ENCODE data around the gene SNAP47. TPM values are rescaled to one million over a fixed set of nuclear protein-coding genes. Genes with fewer than 3 reads are reported as not detected.

Gene SNAP47
- total RNA-seq, 4 donors from 2014 or later, result 11.3 to 28.5 (median 20.2) TPM

- no peaks in the 10 kb centered on the region for H3K36me3 ChIP-seq
- no peak for DNase-seq
- TF ChIP-seq POLR2A (IDR thresholded peaks at IDR 0.05) (no peak), CTCF (IDR thresholded peaks at IDR 0.05) (no peak)
- H3K4me3 ChIP-seq, result no peak overlapping the region
- no peaks in the 10 kb centered on the region for H3K27me3 ChIP-seq
- intact Hi-C loops (cut with DNase I), result no loop called here
- peaks cover 0 to 17% (median 10%) of the 10 kb centered on the region in 3 donors for H3K9me3 ChIP-seq
- peaks cover 24 to 38% (median 27%) of the 10 kb centered on the region in 3 donors for H3K4me1 ChIP-seq
- H3K27ac ChIP-seq, result no peak overlapping the region
- WGBS, 2 donors, result 73 to 75% methylated on average over 3 of the region's 3 CpGs
Measured at GRCh38 chr1:227726318-227726717, 8.9 kb upstream of the SNAP47 start.

- intact Hi-C loops (cut with DNase I), result no loop called here
- Histone ChIP-seq H3K27ac (no peak overlapping the region), H3K9me3 (peaks cover 0 to 10% (median 4%) of the 10 kb centered on the region in 3 donors), H3K4me1 (peaks cover 24 to 38% (median 27%) of the 10 kb centered on the region in 3 donors), H3K27me3 (no peaks in the 10 kb centered on the region), H3K36me3 (peaks cover 0 to 7% (median under 1%) of the 10 kb centered on the region in 3 donors), H3K4me3 (no peak overlapping the region)
- TF ChIP-seq CTCF (IDR thresholded peaks at IDR 0.05) (no peak), POLR2A (IDR thresholded peaks at IDR 0.05) (no peak)
- WGBS, 2 donors, result 89% methylated on average over 6 of the region's 6 CpGs
- no peak for DNase-seq
Measured at GRCh38 chr1:227726924-227727599, 8.2 kb upstream of the SNAP47 start.

- H3K9me3 ChIP-seq, result no peaks in the 10 kb centered on the region
- WGBS, 2 donors, result 0% methylated on average over 1 of the region's 51 CpGs; no CpG with 5 or more reads in 1 of the 2 donors
- H3K36me3 ChIP-seq, result peaks cover 0 to 19% (median 12%) of the 10 kb centered on the region in 3 donors
- peaks cover 24 to 43% (median 29%) of the 10 kb centered on the region in 3 donors for H3K4me1 ChIP-seq
- H3K27me3 ChIP-seq, result no peaks in the 10 kb centered on the region
- no peak for DNase-seq
- intact Hi-C loops (cut with DNase I), result no loop called here
- peak overlapping the region; percentile 36 to 81 (median 60) for H3K4me3 ChIP-seq
- TF ChIP-seq POLR2A (IDR thresholded peaks at IDR 0.05), result peak in 1 of 4 donors; percentile 4
- no peak for TF ChIP-seq CTCF (IDR thresholded peaks at IDR 0.05)
- peak overlapping the region; percentile 26 to 81 (median 76) for H3K27ac ChIP-seq
Measured at GRCh38 chr1:227728059-227728891, 7.0 kb upstream of the SNAP47 start.

- TF ChIP-seq CTCF (IDR thresholded peaks at IDR 0.05) (no peak), POLR2A (IDR thresholded peaks at IDR 0.05) (no peak)
- Histone ChIP-seq H3K27ac (peak overlapping the region; percentile 26 to 81 (median 76)), H3K27me3 (no peaks in the 10 kb centered on the region), H3K36me3 (peaks cover 0 to 23% (median 12%) of the 10 kb centered on the region in 3 donors), H3K4me3 (peak overlapping the region; percentile 36 to 81 (median 60)), H3K4me1 (peaks cover 30 to 48% (median 32%) of the 10 kb centered on the region in 3 donors), H3K9me3 (no peaks in the 10 kb centered on the region)
- 0% methylated on average over 1 of the region's 11 CpGs; no CpG with 5 or more reads in 1 of the 2 donors for WGBS, 2 donors
- DNase-seq, result no peak
- intact Hi-C loops (cut with DNase I), result no loop called here
Measured at GRCh38 chr1:227728892-227729143, 6.4 kb upstream of the SNAP47 start.

All from esophagus squamous epithelium (tissue), 5 donors.